ENCODE measurements around the gene STXBP6.

STXBP6 gene

DNA sequence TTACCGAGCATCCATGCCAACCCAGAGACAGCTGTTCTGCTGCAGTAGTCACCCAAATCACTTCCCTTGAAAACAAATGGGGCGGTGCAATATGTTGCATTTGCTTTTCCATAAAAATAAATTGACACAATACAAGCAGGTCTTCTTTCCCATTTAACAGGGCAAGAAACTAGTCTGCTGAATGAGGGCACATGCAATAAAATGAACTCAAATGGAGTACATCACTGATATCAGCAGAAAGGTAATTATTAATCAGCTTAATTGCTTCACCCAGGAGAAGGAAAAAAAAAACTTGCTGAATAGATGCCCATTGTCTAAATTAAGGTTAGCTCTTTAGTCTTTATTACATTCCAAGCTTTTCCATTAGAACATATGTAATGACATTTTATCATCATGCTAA lies 240.8 kb downstream of the STXBP6 start (continued):
- TF ChIP-seq, protein P1, sequence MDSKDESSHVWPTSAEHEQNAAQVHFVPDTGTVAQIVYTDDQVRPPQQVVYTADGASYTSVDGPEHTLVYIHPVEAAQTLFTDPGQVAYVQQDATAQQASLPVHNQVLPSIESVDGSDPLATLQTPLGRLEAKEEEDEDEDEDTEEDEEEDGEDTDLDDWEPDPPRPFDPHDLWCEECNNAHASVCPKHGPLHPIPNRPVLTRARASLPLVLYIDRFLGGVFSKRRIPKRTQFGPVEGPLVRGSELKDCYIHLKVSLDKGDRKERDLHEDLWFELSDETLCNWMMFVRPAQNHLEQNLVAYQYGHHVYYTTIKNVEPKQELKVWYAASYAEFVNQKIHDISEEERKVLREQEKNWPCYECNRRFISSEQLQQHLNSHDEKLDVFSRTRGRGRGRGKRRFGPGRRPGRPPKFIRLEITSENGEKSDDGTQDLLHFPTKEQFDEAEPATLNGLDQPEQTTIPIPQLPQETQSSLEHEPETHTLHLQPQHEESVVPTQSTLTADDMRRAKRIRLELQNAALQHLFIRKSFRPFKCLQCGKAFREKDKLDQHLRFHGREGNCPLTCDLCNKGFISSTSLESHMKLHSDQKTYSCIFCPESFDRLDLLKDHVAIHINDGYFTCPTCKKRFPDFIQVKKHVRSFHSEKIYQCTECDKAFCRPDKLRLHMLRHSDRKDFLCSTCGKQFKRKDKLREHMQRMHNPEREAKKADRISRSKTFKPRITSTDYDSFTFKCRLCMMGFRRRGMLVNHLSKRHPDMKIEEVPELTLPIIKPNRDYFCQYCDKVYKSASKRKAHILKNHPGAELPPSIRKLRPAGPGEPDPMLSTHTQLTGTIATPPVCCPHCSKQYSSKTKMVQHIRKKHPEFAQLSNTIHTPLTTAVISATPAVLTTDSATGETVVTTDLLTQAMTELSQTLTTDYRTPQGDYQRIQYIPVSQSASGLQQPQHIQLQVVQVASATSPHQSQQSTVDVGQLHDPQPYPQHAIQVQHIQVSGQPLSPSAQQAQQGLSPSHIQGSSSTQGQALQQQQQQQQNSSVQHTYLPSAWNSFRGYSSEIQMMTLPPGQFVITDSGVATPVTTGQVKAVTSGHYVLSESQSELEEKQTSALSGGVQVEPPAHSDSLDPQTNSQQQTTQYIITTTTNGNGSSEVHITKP (tag by site-specific recombination; IDR thresholded peaks at IDR 0.05) = no peak
- no peak for TF ChIP-seq ZNF10 (tag by site-specific recombination; IDR thresholded peaks at IDR 0.05)

DNA sequence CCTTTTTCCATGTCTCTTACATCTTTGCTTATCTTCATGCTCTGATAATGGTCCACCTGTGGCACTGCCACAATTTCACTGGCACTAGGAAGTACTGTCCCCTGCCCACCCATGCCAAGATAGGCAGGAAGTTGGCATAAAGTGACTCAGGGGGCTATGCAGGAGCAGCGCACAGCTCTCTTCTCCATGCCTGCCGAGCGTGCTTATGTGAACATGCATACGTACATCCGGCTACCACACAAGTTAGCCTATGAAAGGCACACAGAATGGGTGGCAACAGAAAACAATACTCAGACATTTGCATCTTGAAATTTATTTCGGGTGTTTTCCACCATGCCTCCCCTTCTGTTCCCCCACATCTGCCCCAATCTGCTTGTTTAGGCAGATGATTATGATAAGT lies 241.5 kb downstream of the STXBP6 start:
- TF ChIP-seq ZNF792 (tag by site-specific recombination; IDR thresholded peaks at IDR 0.05) = no peak
- TF ChIP-seq ZNF133 (tag by site-specific recombination; IDR thresholded peaks at IDR 0.05) = peak; percentile 76
- CTCF ChIA-PET = interaction anchor here (1.3 to 2.3 kb wide), 3 partner anchors 11 to 343 kb away, joined by 4 to 14 read pairs (median 5); no protein-coding TSS in a partner anchor
- Histone ChIP-seq H3K4me1 (ENCODE audit: control insufficient read depth, insufficient read depth, low read length) (peaks cover 5% of the 10 kb centered on the region), H3K9me3 (ENCODE audit: control insufficient read depth, insufficient read depth, low read depth, low read length) (no peaks in the 10 kb centered on the region), H3K27ac (ENCODE audit: extremely low read depth, low read depth, low read length) (no peak overlapping the region), H3K36me3 (ENCODE audit: control insufficient read depth in 2 of 2, insufficient read depth in 1 of 2, low read length in 2 of 2) (no peaks in the 10 kb centered on the region), H3K4me3 (ENCODE audit: low read depth, low read length) (no peak overlapping the region)
- POLR2A ChIA-PET = no interaction called here

DNA sequence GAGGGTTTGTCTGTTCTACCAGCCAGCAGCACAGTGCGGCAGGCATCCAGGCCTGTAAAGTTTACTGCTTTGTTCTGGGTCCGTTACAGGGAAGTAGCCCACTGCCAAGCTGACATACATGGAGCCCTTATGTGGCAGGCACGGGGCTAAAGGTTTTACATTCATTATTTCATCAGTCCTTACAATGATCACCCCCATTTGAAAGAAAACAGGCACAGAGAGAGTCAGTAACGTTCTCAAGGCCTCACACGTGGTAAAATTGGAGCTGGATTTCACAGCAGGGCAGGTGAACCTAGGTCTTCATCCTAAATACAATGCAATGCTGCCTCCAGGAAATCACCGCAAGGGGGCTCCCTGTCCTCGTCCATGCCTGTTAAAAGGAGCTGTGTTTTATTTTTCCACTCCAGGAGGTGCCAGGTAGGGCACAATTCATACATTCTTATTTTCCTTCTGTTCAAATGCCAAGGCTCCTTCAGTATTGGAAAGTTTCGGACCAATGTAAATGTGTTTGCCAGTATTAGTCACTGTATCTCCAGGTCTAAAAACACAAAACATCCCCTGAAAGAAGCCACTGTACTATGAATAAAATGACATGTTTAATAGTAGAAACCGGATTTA lies 243.8 kb downstream of the STXBP6 start:
- Histone ChIP-seq H3K36me3 (ENCODE audit: control insufficient read depth in 2 of 2, insufficient read depth in 1 of 2, low read length in 2 of 2) (no peaks in the 10 kb centered on the region), H3K9me3 (ENCODE audit: control insufficient read depth, insufficient read depth, low read depth, low read length) (no peaks in the 10 kb centered on the region), H3K27ac (ENCODE audit: extremely low read depth, low read depth, low read length) (no peak overlapping the region), H3K4me1 (ENCODE audit: control insufficient read depth, insufficient read depth, low read length) (peaks cover 5% of the 10 kb centered on the region), H3K4me3 (ENCODE audit: low read depth, low read length) (no peak overlapping the region)
- ChIA-PET POLR2A (interaction anchor here (1.4 kb wide), 1 partner anchor 236 kb away, joined by 5 read pairs; no protein-coding TSS in a partner anchor), CTCF (interaction anchor here (0.6 to 3.4 kb wide), 65 partner anchors 8 to 605 kb away, joined by 3 to 75 read pairs (median 4); no protein-coding TSS in a partner anchor)
- TF ChIP-seq, protein P2, sequence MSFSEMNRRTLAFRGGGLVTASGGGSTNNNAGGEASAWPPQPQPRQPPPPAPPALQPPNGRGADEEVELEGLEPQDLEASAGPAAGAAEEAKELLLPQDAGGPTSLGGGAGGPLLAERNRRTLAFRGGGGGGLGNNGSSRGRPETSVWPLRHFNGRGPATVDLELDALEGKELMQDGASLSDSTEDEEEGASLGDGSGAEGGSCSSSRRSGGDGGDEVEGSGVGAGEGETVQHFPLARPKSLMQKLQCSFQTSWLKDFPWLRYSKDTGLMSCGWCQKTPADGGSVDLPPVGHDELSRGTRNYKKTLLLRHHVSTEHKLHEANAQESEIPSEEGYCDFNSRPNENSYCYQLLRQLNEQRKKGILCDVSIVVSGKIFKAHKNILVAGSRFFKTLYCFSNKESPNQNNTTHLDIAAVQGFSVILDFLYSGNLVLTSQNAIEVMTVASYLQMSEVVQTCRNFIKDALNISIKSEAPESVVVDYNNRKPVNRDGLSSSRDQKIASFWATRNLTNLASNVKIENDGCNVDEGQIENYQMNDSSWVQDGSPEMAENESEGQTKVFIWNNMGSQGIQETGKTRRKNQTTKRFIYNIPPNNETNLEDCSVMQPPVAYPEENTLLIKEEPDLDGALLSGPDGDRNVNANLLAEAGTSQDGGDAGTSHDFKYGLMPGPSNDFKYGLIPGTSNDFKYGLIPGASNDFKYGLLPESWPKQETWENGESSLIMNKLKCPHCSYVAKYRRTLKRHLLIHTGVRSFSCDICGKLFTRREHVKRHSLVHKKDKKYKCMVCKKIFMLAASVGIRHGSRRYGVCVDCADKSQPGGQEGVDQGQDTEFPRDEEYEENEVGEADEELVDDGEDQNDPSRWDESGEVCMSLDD (tag by site-specific recombination; IDR thresholded peaks at IDR 0.05) = no peak
- no peak for TF ChIP-seq ZNF843 (tag by site-specific recombination; IDR thresholded peaks at IDR 0.05)
- TF ChIP-seq, protein P3, sequence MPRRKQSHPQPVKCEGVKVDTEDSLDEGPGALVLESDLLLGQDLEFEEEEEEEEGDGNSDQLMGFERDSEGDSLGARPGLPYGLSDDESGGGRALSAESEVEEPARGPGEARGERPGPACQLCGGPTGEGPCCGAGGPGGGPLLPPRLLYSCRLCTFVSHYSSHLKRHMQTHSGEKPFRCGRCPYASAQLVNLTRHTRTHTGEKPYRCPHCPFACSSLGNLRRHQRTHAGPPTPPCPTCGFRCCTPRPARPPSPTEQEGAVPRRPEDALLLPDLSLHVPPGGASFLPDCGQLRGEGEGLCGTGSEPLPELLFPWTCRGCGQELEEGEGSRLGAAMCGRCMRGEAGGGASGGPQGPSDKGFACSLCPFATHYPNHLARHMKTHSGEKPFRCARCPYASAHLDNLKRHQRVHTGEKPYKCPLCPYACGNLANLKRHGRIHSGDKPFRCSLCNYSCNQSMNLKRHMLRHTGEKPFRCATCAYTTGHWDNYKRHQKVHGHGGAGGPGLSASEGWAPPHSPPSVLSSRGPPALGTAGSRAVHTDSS (tag by site-specific recombination; IDR thresholded peaks at IDR 0.05) = 0 out of 2 replicates have a peak, but pooled peaks have one; percentile 17
- TF ChIP-seq ZNF140 (tag by site-specific recombination; IDR thresholded peaks at IDR 0.05) = no peak
- TF ChIP-seq, protein P4, sequence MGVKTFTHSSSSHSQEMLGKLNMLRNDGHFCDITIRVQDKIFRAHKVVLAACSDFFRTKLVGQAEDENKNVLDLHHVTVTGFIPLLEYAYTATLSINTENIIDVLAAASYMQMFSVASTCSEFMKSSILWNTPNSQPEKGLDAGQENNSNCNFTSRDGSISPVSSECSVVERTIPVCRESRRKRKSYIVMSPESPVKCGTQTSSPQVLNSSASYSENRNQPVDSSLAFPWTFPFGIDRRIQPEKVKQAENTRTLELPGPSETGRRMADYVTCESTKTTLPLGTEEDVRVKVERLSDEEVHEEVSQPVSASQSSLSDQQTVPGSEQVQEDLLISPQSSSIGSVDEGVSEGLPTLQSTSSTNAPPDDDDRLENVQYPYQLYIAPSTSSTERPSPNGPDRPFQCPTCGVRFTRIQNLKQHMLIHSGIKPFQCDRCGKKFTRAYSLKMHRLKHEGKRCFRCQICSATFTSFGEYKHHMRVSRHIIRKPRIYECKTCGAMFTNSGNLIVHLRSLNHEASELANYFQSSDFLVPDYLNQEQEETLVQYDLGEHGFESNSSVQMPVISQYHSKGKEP (tag by site-specific recombination; IDR thresholded peaks at IDR 0.05) = no peak
- TF ChIP-seq ZNF394 (tag by site-specific recombination; IDR thresholded peaks at IDR 0.05; ENCODE audit: borderline replicate concordance) = no peak
- no peak for TF ChIP-seq ZBTB21 (tag by site-specific recombination; IDR thresholded peaks at IDR 0.05)
- no peak for TF ChIP-seq ZNF133 (tag by site-specific recombination; IDR thresholded peaks at IDR 0.05)
- no peak for TF ChIP-seq ZNF391 (tag by site-specific recombination; IDR thresholded peaks at IDR 0.05; ENCODE audit: borderline replicate concordance, low read depth)
- TF ChIP-seq ZNF2 (tag by site-specific recombination; IDR thresholded peaks at IDR 0.05) = 0 out of 2 replicates have a peak, but pooled peaks have one; percentile 41
- no peak for TF ChIP-seq ZNF23 (tag by site-specific recombination; IDR thresholded peaks at IDR 0.05; ENCODE audit: borderline replicate concordance)
- TF ChIP-seq, protein P5, sequence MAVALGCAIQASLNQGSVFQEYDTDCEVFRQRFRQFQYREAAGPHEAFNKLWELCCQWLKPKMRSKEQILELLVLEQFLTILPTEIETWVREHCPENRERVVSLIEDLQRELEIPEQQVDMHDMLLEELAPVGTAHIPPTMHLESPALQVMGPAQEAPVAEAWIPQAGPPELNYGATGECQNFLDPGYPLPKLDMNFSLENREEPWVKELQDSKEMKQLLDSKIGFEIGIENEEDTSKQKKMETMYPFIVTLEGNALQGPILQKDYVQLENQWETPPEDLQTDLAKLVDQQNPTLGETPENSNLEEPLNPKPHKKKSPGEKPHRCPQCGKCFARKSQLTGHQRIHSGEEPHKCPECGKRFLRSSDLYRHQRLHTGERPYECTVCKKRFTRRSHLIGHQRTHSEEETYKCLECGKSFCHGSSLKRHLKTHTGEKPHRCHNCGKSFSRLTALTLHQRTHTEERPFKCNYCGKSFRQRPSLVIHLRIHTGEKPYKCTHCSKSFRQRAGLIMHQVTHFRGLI (tag by site-specific recombination; IDR thresholded peaks at IDR 0.05) = no peak
- TF ChIP-seq, protein P6, sequence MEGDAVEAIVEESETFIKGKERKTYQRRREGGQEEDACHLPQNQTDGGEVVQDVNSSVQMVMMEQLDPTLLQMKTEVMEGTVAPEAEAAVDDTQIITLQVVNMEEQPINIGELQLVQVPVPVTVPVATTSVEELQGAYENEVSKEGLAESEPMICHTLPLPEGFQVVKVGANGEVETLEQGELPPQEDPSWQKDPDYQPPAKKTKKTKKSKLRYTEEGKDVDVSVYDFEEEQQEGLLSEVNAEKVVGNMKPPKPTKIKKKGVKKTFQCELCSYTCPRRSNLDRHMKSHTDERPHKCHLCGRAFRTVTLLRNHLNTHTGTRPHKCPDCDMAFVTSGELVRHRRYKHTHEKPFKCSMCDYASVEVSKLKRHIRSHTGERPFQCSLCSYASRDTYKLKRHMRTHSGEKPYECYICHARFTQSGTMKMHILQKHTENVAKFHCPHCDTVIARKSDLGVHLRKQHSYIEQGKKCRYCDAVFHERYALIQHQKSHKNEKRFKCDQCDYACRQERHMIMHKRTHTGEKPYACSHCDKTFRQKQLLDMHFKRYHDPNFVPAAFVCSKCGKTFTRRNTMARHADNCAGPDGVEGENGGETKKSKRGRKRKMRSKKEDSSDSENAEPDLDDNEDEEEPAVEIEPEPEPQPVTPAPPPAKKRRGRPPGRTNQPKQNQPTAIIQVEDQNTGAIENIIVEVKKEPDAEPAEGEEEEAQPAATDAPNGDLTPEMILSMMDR (tag by site-specific recombination; IDR thresholded peaks at IDR 0.05) = peak; percentile 68; the same call in 1 of the 2 replicates
- TF ChIP-seq ZNF112 (tag by site-specific recombination; IDR thresholded peaks at IDR 0.05) = no peak
- TF ChIP-seq ZNF155 (tag by site-specific recombination; IDR thresholded peaks at IDR 0.05) = no peak

All from HEK293 (cell line).